ENCODE data around the gene RHBDD1. TPM values are rescaled to one million over a fixed set of nuclear protein-coding genes. Genes with fewer than 3 reads are reported as not detected.

Gene RHBDD1
- total RNA-seq, 4 donors from 2014 or later: 19.5 to 91.5 (median 47.3) TPM

GRCh38 chr2:226849349-226849748, 13.5 kb downstream of the RHBDD1 start:
- DNase-seq: no peak
- no peaks in the 10 kb centered on the region for H3K27me3 ChIP-seq
- no peaks in the 10 kb centered on the region for H3K4me1 ChIP-seq
- no peak overlapping the region for H3K27ac ChIP-seq
- intact Hi-C loops (cut with DNase I; ENCODE audit: low total_unique reads): no loop called here
- peaks cover 0 to 4% of the 10 kb centered on the region in 2 donors for H3K36me3 ChIP-seq
- TF ChIP-seq POLR2A (IDR thresholded peaks at IDR 0.05) (no peak), CTCF (IDR thresholded peaks at IDR 0.05) (no peak)
- no peak overlapping the region for H3K4me3 ChIP-seq
- no peaks in the 10 kb centered on the region for H3K9me3 ChIP-seq

DNA sequence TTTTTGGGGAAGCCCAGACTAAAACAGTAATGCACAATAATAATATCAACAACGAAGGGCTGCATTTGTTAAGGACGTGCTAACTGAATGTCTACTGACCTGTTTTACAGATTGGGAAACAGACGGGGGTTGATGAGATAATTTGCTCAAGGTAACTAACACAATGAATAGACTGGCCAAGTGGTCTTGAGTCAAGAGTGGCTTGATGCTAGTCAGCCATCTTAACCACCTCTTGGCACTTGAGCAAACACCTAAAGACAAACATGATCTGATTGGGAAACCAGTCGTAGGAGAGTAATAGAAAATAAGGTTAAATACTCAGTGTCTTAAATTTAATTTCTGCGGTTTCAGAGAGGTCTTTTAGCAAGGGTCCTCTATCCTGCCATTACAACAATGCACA, 14.2 kb downstream of the RHBDD1 start:
- DNase-seq: no peak
- TF ChIP-seq CTCF (IDR thresholded peaks at IDR 0.05): no peak
- TF ChIP-seq POLR2A (IDR thresholded peaks at IDR 0.05): no peak

DNA sequence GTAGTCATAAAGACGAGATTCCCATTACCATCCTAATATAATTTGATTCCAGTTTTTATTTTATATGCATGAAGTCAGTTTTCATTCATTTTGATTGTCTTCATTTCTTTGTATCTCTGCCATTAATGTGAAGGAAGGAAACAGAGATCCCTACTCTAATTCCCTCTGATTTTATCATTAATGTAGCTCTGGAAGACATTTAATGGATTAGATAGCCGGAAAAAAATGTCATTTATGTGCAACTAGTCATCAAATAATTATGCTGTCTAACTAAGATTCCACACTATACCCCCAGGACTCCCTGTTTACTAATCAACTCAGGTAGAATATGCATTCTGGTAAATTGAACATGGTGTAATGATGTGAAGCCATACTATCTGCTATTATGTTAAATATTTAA, 19.9 kb downstream of the RHBDD1 start:
- TF ChIP-seq CTCF (IDR thresholded peaks at IDR 0.05): no peak
- Histone ChIP-seq H3K4me3 (no peak overlapping the region), H3K27me3 (no peaks in the 10 kb centered on the region), H3K4me1 (no peaks in the 10 kb centered on the region), H3K9me3 (no peaks in the 10 kb centered on the region), H3K27ac (no peak overlapping the region), H3K36me3 (no peaks in the 10 kb centered on the region)
- no peak for DNase-seq
- intact Hi-C loops (cut with DNase I; ENCODE audit: low total_unique reads): no loop called here

More for the DNA sequence above, 14.2 kb downstream of the RHBDD1 start:
- Histone ChIP-seq H3K4me1 (no peaks in the 10 kb centered on the region), H3K4me3 (no peak overlapping the region), H3K27me3 (no peaks in the 10 kb centered on the region), H3K27ac (no peak overlapping the region), H3K36me3 (peaks cover 0 to 4% of the 10 kb centered on the region in 2 donors), H3K9me3 (no peaks in the 10 kb centered on the region)
- intact Hi-C loops (cut with DNase I; ENCODE audit: low total_unique reads): no loop called here

DNA sequence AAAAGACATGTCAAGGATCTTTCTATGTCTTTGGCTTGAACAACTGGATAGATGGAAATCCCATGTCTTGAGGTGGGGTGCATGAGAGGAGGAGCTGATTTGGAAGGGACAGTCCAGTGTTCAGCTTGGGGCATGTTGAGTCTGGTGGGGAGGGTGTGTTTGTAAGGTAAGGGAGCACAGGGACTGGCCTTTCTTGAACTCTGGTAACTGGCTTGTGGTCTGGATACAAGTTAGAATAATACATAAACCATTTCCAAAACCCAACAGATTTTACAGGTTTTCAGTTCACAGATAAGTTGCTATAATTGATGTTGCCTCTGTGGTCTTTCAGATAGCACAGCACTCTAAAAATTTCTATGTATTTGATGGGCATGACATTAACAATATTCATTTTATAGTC, 24.2 kb downstream of the RHBDD1 start:
- intact Hi-C loops (cut with DNase I; ENCODE audit: low total_unique reads): no loop called here
- H3K4me3 ChIP-seq: no peak overlapping the region

GRCh38 chr2:226862623-226863022, 26.8 kb downstream of the RHBDD1 start:
- H3K4me1 ChIP-seq: no peaks in the 10 kb centered on the region
- intact Hi-C loops (cut with DNase I; ENCODE audit: low total_unique reads): no loop called here
- no peaks in the 10 kb centered on the region for H3K36me3 ChIP-seq
- H3K27ac ChIP-seq: no peak overlapping the region
- TF ChIP-seq CTCF (IDR thresholded peaks at IDR 0.05): no peak
- no peak for TF ChIP-seq POLR2A (IDR thresholded peaks at IDR 0.05)
- no peaks in the 10 kb centered on the region for H3K27me3 ChIP-seq
- H3K9me3 ChIP-seq: no peaks in the 10 kb centered on the region
- DNase-seq: no peak
- no peak overlapping the region for H3K4me3 ChIP-seq

More for the DNA sequence above, 24.2 kb downstream of the RHBDD1 start:
- Histone ChIP-seq H3K27me3 (no peaks in the 10 kb centered on the region), H3K36me3 (no peaks in the 10 kb centered on the region), H3K4me1 (no peaks in the 10 kb centered on the region), H3K9me3 (no peaks in the 10 kb centered on the region), H3K27ac (no peak overlapping the region)
- TF ChIP-seq CTCF (IDR thresholded peaks at IDR 0.05) (no peak), POLR2A (IDR thresholded peaks at IDR 0.05) (no peak)
- no peak for DNase-seq

Measured in uterus (tissue), 4 donors.